Astrocyte of the spinal cord (primary cell): Measurements from ENCODE around the gene CHRNB2.

Experiments used
- DNase-seq: peaks from one replicate; pipeline ENCODE4 v3.0.0; 2011; ENCODE audit warnings: low read depth, low spot score
- H3K4me3 ChIP-seq: 2 replicates; pipeline ENCODE4 v1.5.1; 2011; ENCODE audit warnings: low read depth, mild to moderate bottlenecking, low read length, moderate library complexity
- in situ Hi-C: cut with HindIII; loops from 2 replicates; pipeline ENCODE4 v1.10.0; 2017; ENCODE audit warnings: low sequenced_read_pairs
- TF ChIP-seq, protein P1 (sequence below): IDR thresholded peaks from 2 replicates; pipeline ENCODE4 v1.5.1; 2012; ENCODE audit warnings: low read depth, mild to moderate bottlenecking, low read length, inconsistent platforms

CHRNB2 gene

DNA sequence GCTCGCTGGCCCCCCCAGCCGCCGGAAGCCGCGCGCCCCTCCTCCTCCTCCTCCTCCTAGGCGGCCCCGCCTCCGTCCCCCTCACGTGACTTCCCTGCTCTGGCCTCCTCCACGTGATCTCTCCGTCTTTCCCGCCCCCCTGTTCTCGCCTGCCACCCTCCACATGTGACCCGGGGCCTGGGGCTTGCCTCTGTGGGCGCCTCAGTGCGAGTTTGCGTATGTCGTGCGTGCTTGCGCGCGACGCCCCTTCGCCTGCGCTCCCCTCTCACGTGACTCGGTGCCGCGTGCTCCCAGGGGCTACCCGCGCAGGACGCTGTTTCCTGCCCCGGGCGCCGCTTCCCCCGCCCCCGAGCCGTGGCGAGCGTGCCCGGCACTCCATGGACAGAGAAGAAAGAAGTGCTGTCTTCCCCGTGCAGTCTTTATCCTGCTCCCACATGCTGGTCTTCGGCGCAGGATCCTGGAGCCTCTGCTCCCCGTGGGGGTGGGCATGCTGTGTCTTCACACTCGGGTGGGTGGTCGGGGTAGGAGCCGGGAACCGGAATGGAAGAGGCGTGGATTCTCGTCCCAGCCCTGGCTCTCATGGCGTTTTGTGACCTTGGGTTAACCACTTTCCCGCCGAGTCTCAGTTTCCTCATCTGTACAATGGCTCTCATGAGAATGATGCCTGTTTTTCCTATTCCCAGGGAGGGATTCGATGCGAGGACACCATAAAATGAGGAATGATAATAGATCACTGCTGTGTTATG lies 8.7 kb upstream of the CHRNB2 start:
- H3K4me3 ChIP-seq, result peak overlapping the region; percentile 66
- in situ Hi-C loops, result no loop called here
- TF ChIP-seq, protein P1, sequence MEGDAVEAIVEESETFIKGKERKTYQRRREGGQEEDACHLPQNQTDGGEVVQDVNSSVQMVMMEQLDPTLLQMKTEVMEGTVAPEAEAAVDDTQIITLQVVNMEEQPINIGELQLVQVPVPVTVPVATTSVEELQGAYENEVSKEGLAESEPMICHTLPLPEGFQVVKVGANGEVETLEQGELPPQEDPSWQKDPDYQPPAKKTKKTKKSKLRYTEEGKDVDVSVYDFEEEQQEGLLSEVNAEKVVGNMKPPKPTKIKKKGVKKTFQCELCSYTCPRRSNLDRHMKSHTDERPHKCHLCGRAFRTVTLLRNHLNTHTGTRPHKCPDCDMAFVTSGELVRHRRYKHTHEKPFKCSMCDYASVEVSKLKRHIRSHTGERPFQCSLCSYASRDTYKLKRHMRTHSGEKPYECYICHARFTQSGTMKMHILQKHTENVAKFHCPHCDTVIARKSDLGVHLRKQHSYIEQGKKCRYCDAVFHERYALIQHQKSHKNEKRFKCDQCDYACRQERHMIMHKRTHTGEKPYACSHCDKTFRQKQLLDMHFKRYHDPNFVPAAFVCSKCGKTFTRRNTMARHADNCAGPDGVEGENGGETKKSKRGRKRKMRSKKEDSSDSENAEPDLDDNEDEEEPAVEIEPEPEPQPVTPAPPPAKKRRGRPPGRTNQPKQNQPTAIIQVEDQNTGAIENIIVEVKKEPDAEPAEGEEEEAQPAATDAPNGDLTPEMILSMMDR, result no peak
- DNase-seq, result peak; percentile 99

DNA sequence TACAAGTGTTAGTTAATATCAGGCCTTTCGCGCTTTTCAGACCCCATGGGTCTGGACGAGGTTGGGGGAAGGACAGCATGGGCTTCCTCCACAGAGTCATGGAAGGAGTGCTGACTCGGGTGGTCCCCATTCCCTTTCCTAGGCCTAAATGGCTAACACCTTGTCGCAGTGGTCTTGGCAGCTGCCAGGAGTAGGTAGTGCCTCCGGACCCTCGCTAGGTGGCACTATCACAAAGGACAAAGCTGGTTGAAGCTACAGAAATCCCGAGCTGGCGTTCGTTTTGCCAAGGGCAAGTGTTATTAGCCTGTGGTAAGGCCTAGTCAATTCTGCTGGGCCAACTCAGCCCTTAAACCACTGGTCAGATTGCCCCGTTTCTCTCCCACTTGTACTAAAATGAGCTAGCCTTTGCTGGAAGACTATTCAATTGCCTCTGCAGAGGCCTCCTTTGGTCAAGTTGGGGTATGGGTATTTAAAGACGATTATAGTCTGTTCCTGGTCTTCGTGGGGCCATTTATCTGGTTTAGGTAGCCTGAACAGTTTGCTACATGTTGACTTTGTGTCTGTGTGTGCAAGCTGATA lies 8.0 kb upstream of the CHRNB2 start:
- H3K4me3 ChIP-seq, result peak overlapping the region; percentile 66
- TF ChIP-seq, protein P1, result peak; percentile 92
- peak; percentile 93 for DNase-seq
- in situ Hi-C loops, result no loop called here

DNA sequence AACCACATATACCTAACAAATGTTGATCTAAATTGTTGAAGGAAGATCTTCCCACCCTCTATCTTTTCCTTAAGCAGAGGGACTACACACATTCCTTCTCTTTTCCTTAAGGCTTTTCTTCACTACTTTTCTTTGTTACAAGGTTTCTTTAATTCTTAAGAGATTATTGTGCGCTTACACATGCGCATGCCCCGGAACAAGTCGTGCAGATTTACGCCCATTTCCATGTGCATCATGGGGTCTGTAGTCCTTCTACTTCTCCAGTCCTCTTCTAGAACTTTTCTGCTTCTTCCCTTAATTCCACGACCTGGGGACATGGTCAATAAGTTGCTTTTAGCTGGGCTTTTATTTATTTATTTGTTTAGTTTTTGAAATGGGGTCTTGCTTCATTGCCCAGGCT lies 1.7 kb upstream of the CHRNB2 start:
- TF ChIP-seq, protein P1, result no peak
- in situ Hi-C loops, result no loop called here

DNA sequence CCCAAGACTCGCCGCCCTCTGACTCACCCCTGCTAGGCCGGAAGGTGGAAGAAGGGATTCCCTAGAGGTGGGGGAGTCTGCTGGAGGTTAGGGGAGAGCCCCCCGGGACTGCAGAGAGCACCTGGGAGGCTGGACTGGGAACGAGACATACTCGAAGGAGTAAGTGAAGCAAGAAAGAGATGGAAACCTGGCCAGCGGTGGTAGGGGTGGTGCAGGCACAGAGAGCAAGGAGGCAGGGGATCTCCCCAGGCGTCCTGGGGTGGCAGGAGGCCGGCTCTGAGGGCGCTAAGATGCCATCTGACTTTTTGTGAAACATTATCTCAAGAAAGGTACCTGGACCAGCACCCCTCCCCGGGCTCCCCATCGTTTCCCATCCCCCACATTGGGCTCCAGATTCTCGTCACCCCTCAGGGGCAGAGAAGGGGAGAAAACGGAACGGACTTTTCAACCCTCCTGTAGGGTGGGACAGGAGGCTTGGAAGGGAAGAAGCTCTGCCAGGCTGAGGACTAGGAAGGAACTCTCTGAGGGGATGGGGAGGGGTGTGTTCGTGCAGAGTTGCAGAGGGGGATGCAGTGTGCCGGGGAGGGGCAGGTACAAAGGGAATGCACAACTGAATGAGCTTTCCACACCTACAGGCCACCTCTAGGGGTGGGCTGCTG lies 708 bp downstream of the CHRNB2 start:
- TF ChIP-seq, protein P1, result no peak
- no peak for DNase-seq
- in situ Hi-C loops, result no loop called here
- no peak overlapping the region for H3K4me3 ChIP-seq

More for the DNA sequence above, 1.7 kb upstream of the CHRNB2 start:
- no peak overlapping the region for H3K4me3 ChIP-seq
- no peak for DNase-seq

GRCh38 chr1:154571244-154571963 lies 3.8 kb downstream of the CHRNB2 start:
- in situ Hi-C loops, result no loop called here
- H3K4me3 ChIP-seq, result no peak overlapping the region
- TF ChIP-seq, protein P1, result no peak
- DNase-seq, result no peak

DNA sequence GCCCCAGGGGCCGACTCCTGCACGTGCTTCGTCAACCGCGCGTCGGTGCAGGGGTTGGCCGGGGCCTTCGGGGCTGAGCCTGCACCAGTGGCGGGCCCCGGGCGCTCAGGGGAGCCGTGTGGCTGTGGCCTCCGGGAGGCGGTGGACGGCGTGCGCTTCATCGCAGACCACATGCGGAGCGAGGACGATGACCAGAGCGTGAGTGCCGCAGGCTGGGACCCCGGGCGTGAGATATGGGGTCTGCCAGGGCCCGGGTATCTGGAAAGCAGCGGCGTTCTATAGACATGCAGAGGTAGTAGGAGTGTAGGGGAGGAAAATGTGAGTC lies 4.3 kb downstream of the CHRNB2 start:
- H3K4me3 ChIP-seq, result no peak overlapping the region
- DNase-seq, result no peak
- TF ChIP-seq, protein P1, result no peak
- in situ Hi-C loops, result no loop called here
